ENCODE measurements around the gene ZBP1.

GRCh38 chr20:57630061-57630460, 9.8 kb upstream of the ZBP1 start:
- TF ChIP-seq EP300 (IDR thresholded peaks at IDR 0.05) (no peak), CTCF (IDR thresholded peaks at IDR 0.05) (no peak)

Data from upper lobe of left lung (tissue), 4 donors.